HepG2 (cell line): ENCODE measurements around the gene E2F1. TPM values are rescaled to one million over a fixed set of nuclear protein-coding genes. Genes with fewer than 3 reads are reported as not detected.

Source experiments
- ADNP ChIP-seq: sonication (generic); formaldehyde crosslinking; IDR thresholded peaks from 2 replicates; pipeline ENCODE4 v1.4.0; 2020; ENCODE audit warnings: missing genetic modification reagents
- ATF7-NPFF ChIP-seq: sonication (generic); formaldehyde crosslinking; IDR thresholded peaks from 2 replicates; pipeline ENCODE4 v1.8.1; 2023; ENCODE audit warnings: mild to moderate bottlenecking, low read depth, missing genetic modification reagents, moderate library complexity
- BHLHE40 ChIP-seq: IDR thresholded peaks from 2 replicates; pipeline ENCODE4 v1.6.1; 2011; ENCODE audit warnings: low read length, improper control_type of control experiment
- FOXP1 ChIP-seq, 2 experiments: fragments of 450-650 bp in 1 of 2; IDR thresholded peaks; 2 replicates each; pipeline ENCODE4 v1.6.1; 2017 to 2018; ENCODE audit warnings: antibody characterized with exemption in 1 of 2
- GLI4 ChIP-seq: sonication (generic); formaldehyde crosslinking; IDR thresholded peaks from 2 replicates; pipeline ENCODE4 v1.5.1; 2020; ENCODE audit warnings: missing genetic modification reagents, mild to moderate bottlenecking, moderate library complexity, borderline replicate concordance
- GMEB1 ChIP-seq: sonication (generic); formaldehyde crosslinking; IDR thresholded peaks from 2 replicates; pipeline ENCODE4 v1.5.1; 2020; ENCODE audit warnings: missing genetic modification reagents, mild to moderate bottlenecking, borderline replicate concordance
- HNRNPL ChIP-seq: fragments of 200-400 bp; formaldehyde crosslinking; IDR thresholded peaks from 2 replicates; pipeline ENCODE4 v1.6.1; 2017; ENCODE audit warnings: mild to moderate bottlenecking, low read depth, low read length
- KAT2B ChIP-seq: fragments of 150-350 bp; IDR thresholded peaks from 2 replicates; pipeline ENCODE4 v1.6.1; 2014; ENCODE audit warnings: low read depth, low read length, borderline replicate concordance
- MED1 ChIP-seq: sonication (generic); formaldehyde crosslinking; IDR thresholded peaks from 2 replicates; pipeline ENCODE4 v1.4.0; 2020; ENCODE audit warnings: missing genetic modification reagents
- MED8 ChIP-seq: sonication (generic); formaldehyde crosslinking; IDR thresholded peaks from 2 replicates; pipeline ENCODE4 v1.8.1; 2023; ENCODE audit warnings: mild to moderate bottlenecking, missing genetic modification reagents; ENCODE audit not compliant: insufficient replicate concordance
- PITX1 ChIP-seq: sonication (generic); formaldehyde crosslinking; IDR thresholded peaks from 2 replicates; pipeline ENCODE4 v1.5.1; 2020; ENCODE audit warnings: mild to moderate bottlenecking, missing genetic modification reagents
- POGZ ChIP-seq: sonication (generic); formaldehyde crosslinking; IDR thresholded peaks from 2 replicates; pipeline ENCODE4 v1.4.0; 2020; ENCODE audit warnings: mild to moderate bottlenecking, missing genetic modification reagents
- TCF12 ChIP-seq, 2 experiments: fragments of 450-650 bp in 1 of 2; sonication (generic) in 1 of 2; formaldehyde crosslinking in 1 of 2; IDR thresholded peaks; 2 replicates each; pipeline versions ENCODE4 v1.6.1 to v1.8.0; 2017 to 2022; ENCODE audit warnings: antibody characterized with exemption in 1 of 2, mild to moderate bottlenecking in 1 of 2, missing genetic modification reagents in 1 of 2, moderate library complexity in 1 of 2
- ZBTB34 ChIP-seq: sonication (generic); formaldehyde crosslinking; IDR thresholded peaks from 2 replicates; pipeline ENCODE4 v1.8.0; 2022; ENCODE audit warnings: mild to moderate bottlenecking, missing genetic modification reagents
- ZNF121 ChIP-seq: sonication (generic); formaldehyde crosslinking; IDR thresholded peaks from 2 replicates; pipeline ENCODE4 v1.5.0; 2020; ENCODE audit warnings: mild to moderate bottlenecking, missing genetic modification reagents
- ZNF362 ChIP-seq: sonication (generic); formaldehyde crosslinking; IDR thresholded peaks from 2 replicates; pipeline ENCODE4 v1.4.0; 2020; ENCODE audit warnings: missing genetic modification reagents, mild to moderate bottlenecking, borderline replicate concordance
- ZNF530 ChIP-seq: sonication (generic); formaldehyde crosslinking; IDR thresholded peaks from 2 replicates; pipeline ENCODE4 v1.5.0; 2020; ENCODE audit warnings: low read depth, mild to moderate bottlenecking, missing genetic modification reagents
- ZNF564 ChIP-seq: sonication (generic); formaldehyde crosslinking; IDR thresholded peaks from 2 replicates; pipeline ENCODE4 v1.8.1; 2023; ENCODE audit warnings: mild to moderate bottlenecking, missing genetic modification reagents
- ZNF619 ChIP-seq: sonication (generic); formaldehyde crosslinking; IDR thresholded peaks from 2 replicates; pipeline ENCODE4 v1.4.0; 2020; ENCODE audit warnings: mild to moderate bottlenecking, missing genetic modification reagents
- ZNF749 ChIP-seq: sonication (generic); formaldehyde crosslinking; IDR thresholded peaks from 2 replicates; pipeline ENCODE4 v1.8.0; 2022; ENCODE audit warnings: mild to moderate bottlenecking, missing genetic modification reagents, moderate library complexity, borderline replicate concordance
- ZNF768 ChIP-seq: sonication (generic); formaldehyde crosslinking; IDR thresholded peaks from 2 replicates; pipeline ENCODE4 v1.4.0; 2020; ENCODE audit warnings: missing genetic modification reagents
- ZNF780A ChIP-seq: sonication (generic); formaldehyde crosslinking; IDR thresholded peaks from 2 replicates; pipeline ENCODE4 v1.8.0; 2022; ENCODE audit warnings: mild to moderate bottlenecking, missing genetic modification reagents, moderate library complexity
- polyA plus RNA-seq, 8 experiments: library from polyadenylated mRNA; depleted of rRNA in 3 of 8; stranded (reverse) in 7 of 8; unstranded in 1 of 8; fragments of >200 nt; fragmentation: Illumina TruSeq in 4 of 8; extraction: Trizol in 4 of 8; gene quantifications; 2 replicates each; pipeline versions ENCODE4 v1.2.1 to v1.2.3, GENCODE V29; 2011 to 2016; ENCODE audit warnings: low read depth in 4 of 8, missing spikeins in 1 of 8, mixed read lengths in 1 of 8; ENCODE audit not compliant: insufficient read depth in 1 of 8
- total RNA-seq, 5 experiments: library from RNA; depleted of rRNA; stranded (reverse); fragments of >200 nt; fragmentation: Illumina TruSeq; extraction: Trizol; gene quantifications; 2 replicates each; pipeline ENCODE4 v1.2.3, GENCODE V29; 2016; ENCODE audit warnings: low read depth in 1 of 5
- TF ChIP-seq, protein P1 (sequence below), 2 experiments: sonication (generic) in 1 of 2; formaldehyde crosslinking in 1 of 2; IDR thresholded peaks; 2 replicates each; pipeline versions ENCODE4 v1.4.0 to v1.6.1; 2018 to 2020; ENCODE audit warnings: missing genetic modification reagents in 2 of 2, borderline replicate concordance in 1 of 2, low read depth in 1 of 2, mild to moderate bottlenecking in 1 of 2, missing biosample characterization in 1 of 2
- TF ChIP-seq, protein P2 (sequence below): sonication (generic); formaldehyde crosslinking; IDR thresholded peaks from 2 replicates; pipeline ENCODE4 v1.5.0; 2020; ENCODE audit warnings: missing genetic modification reagents

Gene E2F1
- total and polyA plus RNA-seq, 2 of the 13 experiments (the other 11 are each of a cell fraction or from before 2014, with no cell fraction given) = 25.5 to 39.4 TPM

- TF ChIP-seq, protein P1, sequence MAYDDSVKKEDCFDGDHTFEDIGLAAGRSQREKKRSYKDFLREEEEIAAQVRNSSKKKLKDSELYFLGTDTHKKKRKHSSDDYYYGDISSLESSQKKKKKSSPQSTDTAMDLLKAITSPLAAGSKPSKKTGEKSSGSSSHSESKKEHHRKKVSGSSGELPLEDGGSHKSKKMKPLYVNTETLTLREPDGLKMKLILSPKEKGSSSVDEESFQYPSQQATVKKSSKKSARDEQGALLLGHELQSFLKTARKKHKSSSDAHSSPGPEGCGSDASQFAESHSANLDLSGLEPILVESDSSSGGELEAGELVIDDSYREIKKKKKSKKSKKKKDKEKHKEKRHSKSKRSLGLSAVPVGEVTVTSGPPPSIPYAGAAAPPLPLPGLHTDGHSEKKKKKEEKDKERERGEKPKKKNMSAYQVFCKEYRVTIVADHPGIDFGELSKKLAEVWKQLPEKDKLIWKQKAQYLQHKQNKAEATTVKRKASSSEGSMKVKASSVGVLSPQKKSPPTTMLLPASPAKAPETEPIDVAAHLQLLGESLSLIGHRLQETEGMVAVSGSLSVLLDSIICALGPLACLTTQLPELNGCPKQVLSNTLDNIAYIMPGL (CRISPR knock-in tag; IDR thresholded peaks at IDR 0.05; ENCODE audit: borderline replicate concordance in 1 of 2, low read depth in 1 of 2) = 0 out of 4 replicates have a peak, but pooled peaks of 1 of the 2 experiments have one; percentile 9
- TF ChIP-seq POGZ = no peak
- TF ChIP-seq BHLHE40 = no peak
- TF ChIP-seq, protein P2, sequence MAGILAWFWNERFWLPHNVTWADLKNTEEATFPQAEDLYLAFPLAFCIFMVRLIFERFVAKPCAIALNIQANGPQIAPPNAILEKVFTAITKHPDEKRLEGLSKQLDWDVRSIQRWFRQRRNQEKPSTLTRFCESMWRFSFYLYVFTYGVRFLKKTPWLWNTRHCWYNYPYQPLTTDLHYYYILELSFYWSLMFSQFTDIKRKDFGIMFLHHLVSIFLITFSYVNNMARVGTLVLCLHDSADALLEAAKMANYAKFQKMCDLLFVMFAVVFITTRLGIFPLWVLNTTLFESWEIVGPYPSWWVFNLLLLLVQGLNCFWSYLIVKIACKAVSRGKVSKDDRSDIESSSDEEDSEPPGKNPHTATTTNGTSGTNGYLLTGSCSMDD (CRISPR knock-in tag) = no peak
- no peak for TF ChIP-seq ZNF362 (CRISPR knock-in tag)
- TF ChIP-seq ZNF780A (CRISPR knock-in tag) = no peak
- TF ChIP-seq KAT2B = no peak
- 0 out of 2 replicates have a peak, but pooled peaks have one; percentile 4 for TF ChIP-seq GMEB1 (CRISPR knock-in tag)
- no peak for TF ChIP-seq ADNP (CRISPR knock-in tag)
- no peak; the same call in 1 of the 2 replicates for TF ChIP-seq MED1 (CRISPR knock-in tag)
- 0 out of 2 replicates have a peak, but pooled peaks have one; percentile 8 for TF ChIP-seq ZBTB34 (CRISPR knock-in tag)
- no peak for TF ChIP-seq ZNF530 (CRISPR knock-in tag)
- TF ChIP-seq ZNF749 = no peak
- no peak for TF ChIP-seq MED8
- TF ChIP-seq ZNF768 (CRISPR knock-in tag) = peak; percentile 80
- TF ChIP-seq PITX1 (CRISPR knock-in tag) = no peak
- TF ChIP-seq GLI4 = peak; percentile 41; the same call in 1 of the 2 replicates
- TF ChIP-seq TCF12 (IDR thresholded peaks at IDR 0.05) = no peak
- no peak for TF ChIP-seq TCF12 (CRISPR knock-in tag; IDR thresholded peaks at IDR 0.05)
- TF ChIP-seq HNRNPL = peak; percentile 53; the same call in 1 of the 2 replicates
- TF ChIP-seq ZNF564 (CRISPR knock-in tag) = no peak
- TF ChIP-seq ZNF619 (CRISPR knock-in tag) = no peak
- TF ChIP-seq FOXP1 (IDR thresholded peaks at IDR 0.05) = no peak
- TF ChIP-seq FOXP1 (CRISPR knock-in tag; IDR thresholded peaks at IDR 0.05) = no peak
- no peak for TF ChIP-seq ZNF121
- TF ChIP-seq ATF7-NPFF (CRISPR knock-in tag) = no peak
These were observed 13.1 kb downstream of the E2F1 start (continued) for GRCh38 chr20:33673114-33673409.
